Muscle layer of colon (tissue), 2 donors: ENCODE data around the gene ARL10.

Source experiments
- H3K27ac ChIP-seq: one replicate; pipeline ENCODE4 v1.7.0; 2013; ENCODE audit warnings: low read depth, mild to moderate bottlenecking, low read length, moderate library complexity
- H3K27me3 ChIP-seq, 2 donors: one replicate each; pipeline ENCODE4 v1.7.0; 2013; ENCODE audit warnings: low read length in 2 of 2, mild to moderate bottlenecking in 2 of 2; ENCODE audit not compliant: insufficient read depth in 2 of 2, control insufficient read depth in 1 of 2
- H3K36me3 ChIP-seq: one replicate; pipeline ENCODE4 v1.7.0; 2013; ENCODE audit warnings: mild to moderate bottlenecking, low read length; ENCODE audit not compliant: insufficient read depth
- H3K4me1 ChIP-seq: one replicate; pipeline ENCODE4 v1.7.0; 2013; ENCODE audit warnings: mild to moderate bottlenecking, low read length; ENCODE audit not compliant: insufficient read depth
- H3K4me3 ChIP-seq, 2 donors: one replicate each; pipeline ENCODE4 v1.7.0; 2013; ENCODE audit warnings: low read length in 2 of 2, low read depth in 1 of 2, mild to moderate bottlenecking in 1 of 2, moderate library complexity in 1 of 2
- H3K9ac ChIP-seq: one replicate; pipeline ENCODE4 v1.7.0; 2013; ENCODE audit warnings: low read length
- H3K9me3 ChIP-seq: one replicate; pipeline ENCODE4 v1.7.0; 2013; ENCODE audit warnings: mild to moderate bottlenecking, low read length
- donor health status: abdominal sarcoma.
- donor health status: Adenocarcinoma of cecum.

The ARL10 gene

GRCh38 chr5:176391999-176392398 is 26.7 kb downstream of the ARL10 start:
- Histone ChIP-seq H3K4me3 (no peak overlapping the region), H3K9ac (no peak overlapping the region), H3K36me3 (peaks cover 46% of the 10 kb centered on the region), H3K4me1 (peaks cover 20% of the 10 kb centered on the region), H3K27me3 (no peaks in the 10 kb centered on the region), H3K9me3 (no peaks in the 10 kb centered on the region), H3K27ac (no peak overlapping the region)

GRCh38 chr5:176392526-176392925 is 27.2 kb downstream of the ARL10 start:
- Histone ChIP-seq H3K27ac (no peak overlapping the region), H3K27me3 (no peaks in the 10 kb centered on the region), H3K4me3 (no peak overlapping the region), H3K9ac (no peak overlapping the region), H3K9me3 (no peaks in the 10 kb centered on the region), H3K4me1 (peaks cover 15% of the 10 kb centered on the region), H3K36me3 (peaks cover 46% of the 10 kb centered on the region)

- H3K27me3 ChIP-seq: no peaks in the 10 kb centered on the region
- H3K9ac ChIP-seq: no peak overlapping the region
- no peak overlapping the region for H3K27ac ChIP-seq
- peaks cover 50% of the 10 kb centered on the region for H3K36me3 ChIP-seq
- peaks cover 10% of the 10 kb centered on the region for H3K4me1 ChIP-seq
- no peak overlapping the region for H3K4me3 ChIP-seq
- no peaks in the 10 kb centered on the region for H3K9me3 ChIP-seq
Measured at GRCh38 chr5:176394096-176394495, 28.8 kb downstream of the ARL10 start.

- Histone ChIP-seq H3K9me3 (no peaks in the 10 kb centered on the region), H3K4me1 (peaks cover 6% of the 10 kb centered on the region), H3K36me3 (peaks cover 51% of the 10 kb centered on the region), H3K9ac (no peak overlapping the region), H3K27ac (no peak overlapping the region), H3K27me3 (no peaks in the 10 kb centered on the region), H3K4me3 (no peak overlapping the region)
Measured at GRCh38 chr5:176394881-176395675, 29.8 kb downstream of the ARL10 start.

- no peak overlapping the region for H3K9ac ChIP-seq
- H3K27ac ChIP-seq: no peak overlapping the region
- no peaks in the 10 kb centered on the region for H3K9me3 ChIP-seq
- no peaks in the 10 kb centered on the region for H3K27me3 ChIP-seq
- peaks cover 43% of the 10 kb centered on the region for H3K36me3 ChIP-seq
- peaks cover 6% of the 10 kb centered on the region for H3K4me1 ChIP-seq
- no peak overlapping the region for H3K4me3 ChIP-seq
Measured at GRCh38 chr5:176396330-176396729, 31.0 kb downstream of the ARL10 start.

GRCh38 chr5:176397736-176398420 is 32.6 kb downstream of the ARL10 start:
- Histone ChIP-seq H3K27me3 (no peaks in the 10 kb centered on the region), H3K9me3 (no peaks in the 10 kb centered on the region), H3K27ac (no peak overlapping the region), H3K4me1 (peaks cover 10% of the 10 kb centered on the region), H3K36me3 (peaks cover 30% of the 10 kb centered on the region), H3K4me3 (no peak overlapping the region), H3K9ac (no peak overlapping the region)

GRCh38 chr5:176400382-176401156 is 35.3 kb downstream of the ARL10 start:
- H3K36me3 ChIP-seq: peaks cover 15% of the 10 kb centered on the region
- H3K4me1 ChIP-seq: peaks cover 5% of the 10 kb centered on the region
- no peak overlapping the region for H3K27ac ChIP-seq

GRCh38 chr5:176401281-176402205 is 36.3 kb downstream of the ARL10 start:
- Histone ChIP-seq H3K27me3 (no peaks in the 10 kb centered on the region), H3K36me3 (peaks cover 7% of the 10 kb centered on the region), H3K9me3 (no peaks in the 10 kb centered on the region), H3K9ac (no peak overlapping the region), H3K27ac (no peak overlapping the region), H3K4me1 (peaks cover 4% of the 10 kb centered on the region), H3K4me3 (no peak overlapping the region)

More at GRCh38 chr5:176400382-176401156, 35.3 kb downstream of the ARL10 start:
- Histone ChIP-seq H3K4me3 (no peak overlapping the region), H3K9me3 (no peaks in the 10 kb centered on the region), H3K9ac (no peak overlapping the region), H3K27me3 (no peaks in the 10 kb centered on the region)

GRCh38 chr5:176405656-176406435 is 40.6 kb downstream of the ARL10 start:
- H3K9me3 ChIP-seq: no peaks in the 10 kb centered on the region
- no peaks in the 10 kb centered on the region for H3K27me3 ChIP-seq
- H3K4me1 ChIP-seq: peaks cover 4% of the 10 kb centered on the region
- H3K27ac ChIP-seq: no peak overlapping the region
- no peak overlapping the region for H3K4me3 ChIP-seq
- H3K36me3 ChIP-seq: peaks cover 18% of the 10 kb centered on the region
- no peak overlapping the region for H3K9ac ChIP-seq

GRCh38 chr5:176406436-176407052 is 41.3 kb downstream of the ARL10 start:
- Histone ChIP-seq H3K4me1 (peaks cover 4% of the 10 kb centered on the region), H3K27me3 (no peaks in the 10 kb centered on the region), H3K9ac (no peak overlapping the region), H3K27ac (no peak overlapping the region), H3K36me3 (peaks cover 24% of the 10 kb centered on the region), H3K4me3 (no peak overlapping the region), H3K9me3 (no peaks in the 10 kb centered on the region)
